ENCODE measurements around the gene CEP89.
A peak's percentile ranks its signal among the peaks of the same experiment; 100 is the strongest.
"Not testable (repeated sequence)": the region's sequence is repeated elsewhere in the genome, so short reads cannot be mapped to it uniquely, and the experiment has no call there.

Gene CEP89

DNA sequence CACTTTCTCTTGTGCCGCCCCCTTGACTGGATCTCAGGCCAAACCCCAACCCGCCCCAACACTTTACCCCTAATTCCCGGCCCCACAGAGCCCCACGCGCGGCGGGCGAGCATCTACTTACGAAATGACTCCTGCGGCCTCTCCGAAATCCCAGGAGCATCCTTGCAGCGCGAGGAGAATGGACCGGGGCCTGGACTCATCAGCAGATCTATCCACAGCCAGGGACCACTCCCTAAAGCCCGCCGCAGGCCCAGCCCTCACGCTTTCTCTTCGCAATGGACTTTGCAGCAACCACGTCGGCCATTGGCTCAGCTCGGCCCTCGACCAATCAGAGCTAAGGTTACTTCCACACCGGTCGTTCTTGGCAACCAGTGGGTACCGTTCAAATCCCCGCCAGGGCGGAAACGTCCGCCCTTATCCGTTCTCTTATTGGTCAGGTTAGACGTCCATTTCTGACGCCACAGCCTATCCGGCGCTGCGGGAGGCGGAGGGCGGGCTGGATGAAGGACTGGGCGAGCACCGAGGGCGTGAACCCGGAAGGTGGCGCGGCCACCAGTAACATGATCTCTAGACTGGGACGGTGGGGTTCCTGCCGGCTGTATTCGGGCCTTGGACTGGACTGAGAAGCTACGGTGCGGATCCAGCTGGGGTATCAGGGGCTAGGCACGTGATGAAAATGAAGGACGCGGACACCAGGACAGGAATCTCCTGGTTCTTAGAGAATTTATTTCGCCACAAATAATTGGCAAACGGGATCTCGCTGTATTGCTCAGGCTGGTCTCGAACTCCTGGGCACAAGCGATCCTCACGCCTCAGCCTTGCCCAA, at the start of gene CEP89, which contains the start of gene FAAP24:
Gene CEP89, minus strand, starts transcription at position 244 of the 826 bp plus-strand sequence. Its CDS starts 84 bp downstream, at position 160.
Gene FAAP24, plus strand, starts transcription at position 528 of the 826 bp plus-strand sequence. CDS start 955 bp downstream, outside the sequence.
- peak; percentile 99 for DNase-seq

DNA sequence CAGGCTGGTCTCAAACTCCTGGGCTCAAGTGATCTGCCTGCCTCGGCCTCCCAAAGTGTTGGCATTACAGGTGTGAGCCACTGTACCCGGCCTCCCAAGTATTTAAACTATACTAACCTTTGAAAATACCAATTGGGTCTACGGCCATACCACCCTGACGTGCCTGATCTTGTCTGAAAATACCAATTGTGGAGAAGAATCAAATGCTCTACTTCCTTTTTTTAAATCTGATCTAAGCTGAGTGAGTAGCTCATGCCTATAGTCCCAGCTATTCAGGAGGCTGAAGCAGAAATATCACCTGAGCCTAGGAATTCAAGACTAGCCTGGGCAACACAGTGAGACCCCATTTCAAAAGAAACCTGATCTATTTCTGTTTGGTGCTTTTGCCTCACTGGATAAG, 39.1 kb upstream of the CEP89 start:
- DNase-seq, result not testable (repeated sequence)

DNA sequence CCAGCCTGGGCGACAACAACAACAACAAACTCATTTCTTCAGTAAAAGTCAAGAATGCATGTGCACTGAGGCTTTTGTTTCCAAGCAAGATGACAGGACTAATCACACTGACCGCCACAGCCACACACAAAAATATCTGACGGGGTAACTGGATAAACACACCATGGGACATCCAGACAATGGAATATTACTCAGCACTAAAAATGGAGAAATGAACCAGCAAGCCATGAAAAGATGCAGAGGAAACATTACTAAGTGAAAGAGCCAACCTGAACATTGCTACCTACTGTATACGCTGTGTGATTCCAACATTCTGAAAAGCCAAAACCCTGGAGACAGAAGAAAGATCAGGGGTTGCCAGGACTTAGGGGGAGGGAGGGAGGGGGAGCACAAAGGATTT, 37.0 kb upstream of the CEP89 start:
- no peak for DNase-seq

DNA sequence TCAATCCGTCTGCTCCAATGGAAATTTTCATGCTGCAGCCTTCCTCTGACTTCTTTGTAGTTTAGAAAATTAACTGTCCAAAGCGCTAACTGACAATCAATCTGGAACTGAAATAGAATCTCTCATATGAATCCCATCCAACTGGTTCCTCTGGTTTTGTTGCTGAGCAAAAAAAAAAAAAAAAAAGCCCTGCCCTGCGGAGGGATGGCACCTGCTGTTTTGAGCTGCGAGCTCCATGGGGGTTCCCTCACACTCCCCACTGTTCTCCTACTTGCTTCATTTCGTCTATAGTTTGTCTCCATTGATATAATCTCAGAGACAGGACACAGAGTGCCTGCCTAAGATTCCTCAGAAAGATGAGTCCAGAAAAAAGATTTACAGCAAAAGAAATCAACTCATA, 33.7 kb upstream of the CEP89 start:
- no peak for DNase-seq

DNA sequence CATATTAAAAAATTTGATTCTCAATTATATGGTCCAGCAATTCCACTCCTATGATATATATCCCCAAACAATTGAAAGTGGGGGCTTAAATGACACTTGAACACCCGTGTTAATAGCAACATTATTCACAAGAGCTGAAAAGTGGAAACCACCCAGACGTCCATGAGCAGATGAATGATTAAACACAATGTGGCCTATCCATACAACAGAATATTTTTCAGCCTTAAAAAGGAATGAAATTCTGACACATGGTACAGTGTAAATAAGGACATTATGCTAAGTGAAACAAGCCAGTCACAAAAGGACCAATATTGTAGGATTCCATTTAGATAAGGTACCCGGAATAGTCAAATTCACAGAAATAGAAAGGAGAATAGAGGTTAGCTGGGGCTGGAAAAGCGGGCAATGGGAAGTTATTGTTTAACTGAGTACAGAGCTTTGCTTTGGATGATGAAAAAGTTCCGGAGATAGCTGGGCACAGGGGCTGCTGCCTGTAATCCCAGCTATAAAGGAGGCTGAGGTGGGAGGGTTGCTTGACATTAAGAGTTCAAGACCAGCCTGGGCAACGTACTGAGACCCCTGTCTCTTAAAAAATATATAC, 31.8 kb upstream of the CEP89 start:
- not testable (repeated sequence) for DNase-seq

DNA sequence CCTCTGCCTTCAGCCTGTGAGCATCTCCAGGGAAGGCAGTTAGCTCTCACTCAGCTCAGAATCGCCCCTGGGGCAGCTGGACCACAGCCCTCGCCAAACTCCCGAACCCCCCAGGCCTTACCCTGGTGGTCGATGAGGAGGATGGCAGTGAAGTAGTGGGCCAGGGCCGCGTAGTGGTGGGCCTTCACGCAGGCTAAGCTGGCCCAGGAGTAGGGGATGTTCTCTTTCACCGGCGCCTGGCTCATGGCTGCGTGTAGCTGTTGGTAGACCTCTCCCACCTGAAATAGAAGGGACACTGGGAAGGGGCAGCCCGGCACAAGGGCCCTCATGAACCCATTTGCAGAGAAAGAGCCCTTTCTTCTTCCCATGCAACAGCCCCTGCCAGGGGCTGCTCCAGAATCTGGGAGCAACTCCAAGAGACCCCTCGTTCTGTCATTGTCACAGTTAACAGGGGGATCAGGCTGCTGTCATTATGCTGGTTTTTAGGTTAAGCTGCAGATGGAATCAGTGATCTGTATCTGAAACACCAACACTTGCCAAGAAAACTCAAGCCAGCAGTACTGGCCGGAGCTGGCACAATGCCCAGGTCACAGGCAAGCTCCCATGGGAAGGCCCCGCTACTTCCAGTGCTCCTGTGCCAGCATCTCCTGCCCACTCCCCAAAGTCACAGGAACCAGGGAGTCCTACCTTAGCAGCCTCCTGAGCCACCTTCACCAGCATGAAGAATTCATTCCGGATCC, 30.5 kb upstream of the CEP89 start:
- DNase-seq, result not testable (repeated sequence)

DNA sequence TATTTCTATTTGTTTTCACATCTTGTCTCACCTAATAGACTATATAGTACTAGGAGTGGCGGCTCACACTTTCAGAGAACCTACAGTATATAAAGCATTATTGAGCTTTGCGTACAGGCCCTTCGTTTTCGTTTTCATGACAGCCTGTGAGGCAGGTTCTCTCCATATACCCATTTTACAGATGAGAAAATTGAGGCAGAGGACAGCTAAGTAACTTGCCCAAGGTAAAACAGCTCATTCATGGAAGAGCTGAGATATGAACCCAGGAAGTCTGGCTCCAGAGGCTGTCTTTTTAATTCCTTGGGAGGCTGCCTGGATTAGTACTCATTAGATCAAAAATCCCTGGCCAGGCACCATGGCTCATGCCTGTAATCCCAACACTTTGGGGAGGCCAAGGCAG, 29.2 kb upstream of the CEP89 start:
- no peak for DNase-seq

DNA sequence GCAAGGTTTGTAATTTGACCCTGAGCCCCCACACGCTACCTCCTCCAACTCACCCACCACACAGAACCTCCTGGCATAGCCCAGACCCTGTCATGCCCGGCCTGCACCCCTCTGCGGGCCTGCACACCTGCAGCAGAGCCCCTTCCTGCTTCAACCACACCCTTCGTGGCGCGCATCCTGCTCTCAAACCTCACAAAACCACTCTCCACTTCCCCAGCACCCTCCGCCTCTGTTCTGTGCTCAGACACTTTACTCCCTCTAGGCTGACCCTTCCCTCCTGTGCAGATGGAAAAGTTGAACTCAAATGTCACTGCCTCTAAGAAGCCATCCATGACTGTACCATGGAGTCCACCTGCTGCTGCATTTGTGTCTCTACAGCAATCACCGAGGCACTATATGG, 28.8 kb upstream of the CEP89 start:
- no peak for DNase-seq

DNA sequence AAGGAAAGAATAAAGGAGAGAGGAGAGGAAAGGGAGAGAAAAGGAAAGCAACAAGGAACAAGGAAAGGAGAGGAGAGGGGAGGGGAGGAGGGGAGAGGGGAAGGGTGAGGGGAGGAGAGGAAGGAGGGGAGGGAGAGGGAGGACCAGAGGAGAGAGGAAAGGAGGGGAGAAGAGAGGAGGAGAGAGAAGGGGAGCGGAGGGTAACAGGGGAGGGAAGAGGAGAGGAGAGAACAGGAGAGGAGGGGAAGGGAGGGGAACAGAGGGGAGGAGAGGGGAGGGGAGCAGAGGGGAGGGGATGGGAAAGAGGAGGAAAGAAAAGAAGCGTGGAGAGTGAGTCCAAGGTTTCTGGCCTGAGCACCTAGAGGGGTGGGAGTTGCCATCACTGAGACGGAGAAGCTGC, 27.0 kb upstream of the CEP89 start:
- no peak for DNase-seq

DNA sequence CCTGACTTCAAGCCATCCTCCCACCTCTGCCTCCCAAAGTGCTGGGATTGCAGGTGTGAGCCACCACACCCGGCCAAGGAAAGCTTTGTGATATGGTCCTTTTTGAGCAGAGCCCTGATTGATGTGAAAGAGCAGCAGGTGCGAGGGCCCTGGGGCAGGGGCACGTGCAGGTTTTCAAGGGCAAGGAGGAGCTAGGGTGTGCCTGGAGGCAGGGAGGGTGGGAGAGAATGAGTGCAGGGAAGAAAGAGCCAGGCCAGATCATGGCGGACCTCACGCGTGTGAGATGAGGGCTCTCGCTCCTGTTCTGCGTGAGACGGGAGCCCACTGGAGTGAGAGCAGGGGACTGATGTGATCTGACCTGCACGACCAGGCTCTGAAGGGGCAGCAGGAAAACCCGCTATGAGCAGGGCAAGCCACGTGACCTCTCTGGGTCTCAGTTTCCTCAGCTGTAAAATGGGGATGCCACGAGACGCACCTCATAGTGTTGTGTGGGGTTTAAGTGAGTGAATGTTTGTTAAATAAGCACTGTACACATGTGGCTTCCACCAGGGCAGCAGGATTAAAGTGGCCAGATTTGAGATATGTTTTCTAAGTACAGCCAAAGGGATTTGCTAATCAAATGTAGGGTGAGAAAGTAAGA, 26.1 kb upstream of the CEP89 start:
- no peak for DNase-seq

DNA sequence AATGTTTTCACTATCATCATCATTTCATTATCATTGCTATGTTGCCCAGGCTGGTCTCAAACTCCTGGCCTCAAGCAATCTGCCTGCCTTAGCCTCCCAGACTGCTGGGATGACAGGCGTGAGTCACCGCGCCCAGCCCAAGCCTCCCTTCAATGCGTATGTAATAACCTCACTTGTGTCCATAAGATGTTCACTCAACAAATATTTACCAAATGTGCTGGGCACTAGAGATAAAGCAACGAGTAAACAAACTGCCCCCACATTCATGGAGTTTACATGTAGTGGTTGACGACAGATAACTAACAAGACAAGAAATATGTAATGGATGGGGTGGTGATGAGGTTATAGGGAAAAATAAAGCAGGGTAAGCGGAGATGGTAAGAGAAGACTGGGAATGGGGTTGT, 25.3 kb upstream of the CEP89 start:
- DNase-seq, result not testable (repeated sequence)

DNA sequence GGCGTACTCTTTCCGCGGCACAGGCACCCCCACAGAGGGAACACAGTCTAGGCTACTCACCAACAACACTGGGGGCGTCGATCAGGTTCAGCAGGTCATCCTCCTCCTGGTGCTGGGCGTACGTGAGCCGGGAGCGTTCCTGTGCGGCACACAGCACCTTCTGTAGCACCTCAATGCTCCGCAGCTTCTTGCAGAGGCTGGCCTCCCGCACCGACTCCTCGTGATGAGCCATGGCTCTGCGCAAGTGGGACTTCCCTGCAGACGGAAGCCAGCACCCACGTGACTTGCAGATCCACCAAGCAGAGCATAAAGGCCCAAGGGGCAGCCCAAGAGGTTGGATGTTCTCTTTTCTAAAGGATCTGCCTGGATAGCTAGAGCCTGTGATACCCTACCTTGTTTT, 24.2 kb upstream of the CEP89 start:
- DNase-seq, result not testable (repeated sequence)

DNA sequence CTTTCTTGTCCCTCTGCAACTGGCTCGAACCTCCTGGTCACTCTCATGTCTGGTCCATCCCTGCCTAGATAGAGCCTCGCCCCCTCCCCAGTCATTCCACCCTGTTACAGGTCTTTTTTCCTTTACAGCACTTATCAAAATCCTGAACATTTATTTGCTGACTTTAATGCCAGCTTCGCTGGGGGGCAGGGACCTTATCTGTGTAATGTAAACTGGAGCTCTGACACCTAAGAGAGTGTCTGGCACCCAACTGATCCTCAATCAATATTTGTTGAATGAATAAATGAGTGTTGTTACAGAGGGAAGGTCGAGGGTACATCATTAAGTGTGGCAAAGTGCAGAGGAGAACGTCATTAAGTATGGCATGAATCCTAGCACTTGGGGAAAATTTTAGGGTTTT, 17.0 kb upstream of the CEP89 start:
- DNase-seq, result no peak

DNA sequence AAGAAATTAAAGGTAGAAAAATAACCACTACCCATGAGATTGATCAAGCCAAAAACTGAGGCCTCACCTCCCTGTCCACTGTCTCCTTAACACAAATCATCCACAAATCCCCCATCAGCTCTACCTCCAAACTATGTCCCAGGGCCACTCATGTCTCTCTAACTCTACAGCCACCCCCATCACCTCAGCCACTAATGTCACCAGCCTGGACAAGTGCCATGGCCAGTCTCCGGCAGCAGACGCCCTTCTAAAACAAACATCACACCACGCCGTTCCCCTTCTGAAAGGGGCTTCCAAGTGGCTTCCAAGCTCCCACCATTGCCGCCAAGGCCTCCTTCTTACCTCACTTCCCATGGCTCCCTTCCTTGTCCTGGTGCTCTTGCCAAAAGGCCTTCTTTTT, 16.5 kb upstream of the CEP89 start:
- DNase-seq, result not testable (repeated sequence)

DNA sequence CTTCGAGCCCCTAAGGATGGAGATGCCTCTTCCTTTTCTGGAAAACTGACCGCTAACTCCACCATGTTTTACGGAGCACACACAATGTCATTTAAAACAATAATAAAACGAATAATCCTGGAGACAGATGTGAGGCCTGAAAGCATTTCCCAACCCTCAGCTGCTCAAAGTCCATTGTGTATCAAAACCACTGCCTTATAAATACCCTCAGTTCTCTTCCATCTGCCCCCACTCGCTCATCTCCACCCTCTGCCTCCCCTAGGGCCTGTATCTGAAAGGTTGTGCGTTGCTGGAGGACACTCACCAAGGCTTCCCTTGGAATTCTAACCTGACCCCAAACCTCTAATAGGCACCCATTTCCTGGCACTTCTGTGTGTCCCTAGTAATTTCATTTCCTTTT, 10.7 kb upstream of the CEP89 start:
- not testable (repeated sequence) for DNase-seq

DNA sequence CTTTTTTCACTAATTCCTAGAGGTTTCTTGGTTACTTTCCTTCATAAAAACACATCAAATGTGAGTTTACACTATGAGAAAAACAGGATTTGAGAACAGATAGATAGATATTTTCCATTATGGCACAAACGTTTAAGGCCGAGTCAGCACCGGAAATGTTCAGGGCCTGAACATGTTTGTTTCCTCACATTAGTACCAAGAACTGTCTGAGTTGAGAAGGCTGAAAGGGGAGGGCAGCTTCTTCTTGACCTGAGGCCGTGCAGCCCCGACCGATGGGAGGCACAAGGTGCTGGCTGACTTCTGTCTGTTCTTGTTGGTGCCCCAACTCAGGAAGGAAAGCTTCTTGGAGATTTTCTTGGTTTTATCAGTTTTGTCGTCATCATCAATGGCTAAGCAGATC, 8.0 kb upstream of the CEP89 start:
- DNase-seq, result not testable (repeated sequence)

DNA sequence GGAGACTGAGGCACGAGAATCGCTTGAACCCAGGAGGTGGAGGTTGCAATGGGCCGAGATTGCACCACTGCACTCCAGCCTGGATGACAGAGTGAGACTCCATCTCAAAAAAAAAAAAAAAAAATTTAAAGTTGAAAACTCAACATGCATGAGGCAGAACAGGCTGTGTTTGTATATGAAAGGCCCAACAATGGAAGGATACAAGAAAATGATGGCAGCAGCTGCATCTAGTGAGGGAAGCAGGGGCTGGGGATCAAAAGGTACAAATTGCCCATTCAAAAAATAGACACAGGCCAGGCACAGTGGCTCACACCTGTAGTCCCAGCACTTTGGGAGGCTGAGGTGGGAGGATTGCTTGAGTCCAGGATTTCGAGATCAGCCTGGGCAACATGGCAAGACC, 6.1 kb upstream of the CEP89 start:
- not testable (repeated sequence) for DNase-seq

DNA sequence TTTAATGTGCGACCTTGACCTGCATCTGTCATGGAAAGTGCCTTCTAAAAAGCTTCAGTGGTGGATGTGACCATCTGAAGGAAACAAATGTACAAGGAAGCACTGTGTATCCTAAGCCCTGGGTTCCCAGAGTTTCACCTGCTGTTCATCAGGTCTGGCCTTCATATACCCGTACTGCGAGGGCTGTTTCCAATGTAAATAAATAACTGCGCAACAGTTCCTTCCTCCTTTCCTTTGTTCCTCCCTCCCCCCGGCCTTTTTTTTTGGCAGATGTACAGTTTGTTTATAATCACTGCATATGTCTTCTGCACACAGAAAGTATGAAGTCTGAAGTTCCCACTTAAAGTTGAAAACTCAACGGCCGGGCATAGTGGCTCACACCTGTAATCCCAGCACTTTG, 5.5 kb upstream of the CEP89 start:
- DNase-seq, result no peak

DNA sequence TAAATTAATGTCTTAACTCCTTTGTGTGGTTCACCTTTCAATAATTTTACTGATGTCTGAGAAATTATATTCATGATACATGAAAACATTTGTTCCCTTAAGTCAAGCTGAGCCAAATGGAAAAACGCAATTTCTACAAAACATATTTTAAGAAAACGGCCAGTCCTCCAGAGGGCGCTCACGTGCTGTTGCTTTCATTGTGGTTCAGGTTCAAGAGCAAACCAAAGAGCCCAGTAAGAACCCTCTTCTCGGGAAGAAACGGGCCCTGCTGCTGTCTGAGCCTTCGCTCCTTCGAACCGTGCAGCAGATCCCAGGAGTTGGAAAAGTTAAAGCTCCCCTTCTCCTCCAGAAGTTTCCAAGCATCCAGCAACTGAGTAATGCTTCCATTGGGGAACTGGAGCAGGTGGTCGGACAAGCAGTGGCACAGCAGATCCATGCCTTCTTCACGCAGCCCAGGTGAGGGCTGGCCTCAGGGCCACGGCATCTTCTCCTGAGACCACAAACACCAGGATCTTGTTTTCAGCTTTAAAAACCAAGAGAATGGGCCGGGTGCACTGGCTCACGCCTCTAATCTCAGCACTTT, 4.6 kb upstream of the CEP89 start:
- DNase-seq, result peak; percentile 84 to 86

DNA sequence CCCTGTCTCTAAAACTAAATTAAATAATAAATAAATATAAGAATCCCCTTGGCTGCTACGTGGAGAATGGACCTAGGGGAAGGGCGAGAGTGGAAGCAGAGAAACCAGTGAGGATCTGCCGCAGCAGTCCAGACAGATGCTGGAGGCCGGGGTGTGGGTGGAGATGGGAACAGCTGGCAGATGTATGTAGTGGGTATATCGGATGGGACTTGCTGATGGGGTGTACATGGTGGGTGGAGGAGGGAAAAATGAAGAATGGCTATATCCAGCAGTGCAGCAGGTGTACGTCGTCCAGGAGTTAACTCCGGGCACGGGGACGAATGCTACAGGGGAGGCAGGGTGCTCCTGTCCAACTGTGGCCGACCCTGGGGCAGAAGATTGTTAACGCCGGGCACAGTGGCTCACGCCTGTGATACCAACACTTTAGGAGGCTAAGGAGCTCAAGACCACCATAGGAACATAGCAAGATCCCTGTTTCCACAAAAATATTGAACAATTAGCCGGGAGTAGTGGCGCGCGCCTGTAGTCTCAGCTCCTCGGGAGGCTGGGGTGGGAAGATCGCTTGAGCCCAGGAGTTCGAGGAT, 654 bp downstream of the CEP89 start:
- peak in 1 of 2 experiments; percentile 21 for DNase-seq

DNA sequence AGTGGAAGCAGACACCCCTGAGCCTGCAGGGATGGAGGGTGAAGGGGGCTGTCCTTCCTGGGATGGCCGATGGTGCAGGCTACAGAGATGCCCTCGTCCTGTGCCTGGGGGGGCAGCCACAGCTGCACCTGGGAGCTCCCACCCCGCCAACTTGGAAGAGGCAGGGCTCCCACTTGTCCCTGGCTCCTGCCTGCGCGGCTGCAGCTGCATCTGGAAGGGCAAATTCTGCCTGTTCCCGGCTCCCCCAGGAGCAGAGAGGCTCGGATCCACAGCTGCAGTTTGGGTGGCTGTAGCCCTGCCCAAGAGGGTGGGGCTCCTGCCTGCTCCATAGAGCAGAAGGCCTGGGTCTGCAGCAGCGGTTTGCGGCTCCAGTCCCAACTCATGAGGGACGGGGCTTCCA, 2.2 kb downstream of the CEP89 start:
- DNase-seq, result no peak

DNA sequence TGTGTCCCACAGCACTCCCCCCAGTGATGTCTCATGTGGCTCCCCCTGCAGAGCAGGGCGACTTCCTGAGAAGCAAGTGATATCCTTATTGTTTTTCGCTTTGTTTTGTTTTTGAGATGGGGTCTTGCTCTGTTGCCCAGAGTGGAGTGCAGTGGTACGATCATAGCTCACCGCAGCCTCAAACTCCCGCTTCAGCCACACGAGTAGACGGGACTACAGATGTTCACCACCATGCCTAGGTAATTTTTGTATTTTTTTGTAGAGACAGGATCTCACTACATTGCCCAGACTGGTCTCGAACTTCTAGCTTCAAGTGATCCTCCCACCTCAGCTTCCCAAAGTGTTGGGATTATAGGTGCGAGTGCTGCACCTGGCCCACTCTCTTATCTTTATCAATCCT, 5.0 kb downstream of the CEP89 start:
- DNase-seq, result no peak

Measured in activated T-cell treated with anti-CD3 and anti-CD28 coated beads, Interleukin-2, amount 50 U/mL, for 48 hours (primary cell).